Left hindlimb (tissue), 1 donor: ENCODE measurements around the gene GRIN3B.
"Not testable (repeated sequence)": the region's sequence is repeated elsewhere in the genome, so short reads cannot be mapped to it uniquely, and the experiment has no call there.

Experiments
- DNase-seq: peaks from one replicate; pipeline ENCODE4 v3.0.0-alpha.2; 2018

Gene GRIN3B, protein sequence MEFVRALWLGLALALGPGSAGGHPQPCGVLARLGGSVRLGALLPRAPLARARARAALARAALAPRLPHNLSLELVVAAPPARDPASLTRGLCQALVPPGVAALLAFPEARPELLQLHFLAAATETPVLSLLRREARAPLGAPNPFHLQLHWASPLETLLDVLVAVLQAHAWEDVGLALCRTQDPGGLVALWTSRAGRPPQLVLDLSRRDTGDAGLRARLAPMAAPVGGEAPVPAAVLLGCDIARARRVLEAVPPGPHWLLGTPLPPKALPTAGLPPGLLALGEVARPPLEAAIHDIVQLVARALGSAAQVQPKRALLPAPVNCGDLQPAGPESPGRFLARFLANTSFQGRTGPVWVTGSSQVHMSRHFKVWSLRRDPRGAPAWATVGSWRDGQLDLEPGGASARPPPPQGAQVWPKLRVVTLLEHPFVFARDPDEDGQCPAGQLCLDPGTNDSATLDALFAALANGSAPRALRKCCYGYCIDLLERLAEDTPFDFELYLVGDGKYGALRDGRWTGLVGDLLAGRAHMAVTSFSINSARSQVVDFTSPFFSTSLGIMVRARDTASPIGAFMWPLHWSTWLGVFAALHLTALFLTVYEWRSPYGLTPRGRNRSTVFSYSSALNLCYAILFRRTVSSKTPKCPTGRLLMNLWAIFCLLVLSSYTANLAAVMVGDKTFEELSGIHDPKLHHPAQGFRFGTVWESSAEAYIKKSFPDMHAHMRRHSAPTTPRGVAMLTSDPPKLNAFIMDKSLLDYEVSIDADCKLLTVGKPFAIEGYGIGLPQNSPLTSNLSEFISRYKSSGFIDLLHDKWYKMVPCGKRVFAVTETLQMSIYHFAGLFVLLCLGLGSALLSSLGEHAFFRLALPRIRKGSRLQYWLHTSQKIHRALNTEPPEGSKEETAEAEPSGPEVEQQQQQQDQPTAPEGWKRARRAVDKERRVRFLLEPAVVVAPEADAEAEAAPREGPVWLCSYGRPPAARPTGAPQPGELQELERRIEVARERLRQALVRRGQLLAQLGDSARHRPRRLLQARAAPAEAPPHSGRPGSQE

GRCh38 chr19:1000095-1000494 lies at the start of gene GRIN3B:
Gene GRIN3B, plus strand, starts transcription at chr19:1000419. Its CDS starts 19 bp downstream, at chr19:1000438.
- peak; percentile 59 for DNase-seq

DNA sequence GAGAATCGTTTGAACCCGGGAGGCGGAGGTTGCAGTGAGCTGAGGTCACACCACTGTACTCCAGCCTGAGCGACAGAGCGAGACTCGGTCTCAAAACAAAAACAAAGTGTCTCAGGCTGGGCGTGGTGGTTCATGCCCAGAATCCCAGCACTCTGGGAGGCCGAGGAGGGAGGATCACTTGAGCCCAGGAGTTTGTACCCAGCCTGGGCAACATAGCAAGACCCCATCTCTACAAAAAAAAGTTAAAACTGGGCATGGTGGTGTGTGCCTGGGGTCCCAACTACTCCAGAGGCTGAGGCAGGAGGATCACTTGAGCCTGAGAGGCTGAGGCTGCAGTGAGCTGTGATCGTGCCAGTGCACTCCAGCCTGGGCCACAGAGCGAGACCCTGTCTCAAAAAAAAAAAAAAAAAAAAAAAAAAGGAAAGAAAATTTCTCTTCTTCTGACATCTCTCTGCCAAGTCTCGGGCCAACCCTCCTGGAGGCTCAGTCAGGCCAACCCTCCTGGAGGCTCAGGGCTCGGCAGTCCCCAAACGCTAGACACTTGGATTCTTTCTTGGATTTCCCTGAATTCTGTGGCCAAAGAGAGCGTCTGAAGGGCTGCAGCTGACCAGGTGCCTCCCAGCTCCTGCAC lies 48.1 kb upstream of the GRIN3B start:
- no peak for DNase-seq

DNA sequence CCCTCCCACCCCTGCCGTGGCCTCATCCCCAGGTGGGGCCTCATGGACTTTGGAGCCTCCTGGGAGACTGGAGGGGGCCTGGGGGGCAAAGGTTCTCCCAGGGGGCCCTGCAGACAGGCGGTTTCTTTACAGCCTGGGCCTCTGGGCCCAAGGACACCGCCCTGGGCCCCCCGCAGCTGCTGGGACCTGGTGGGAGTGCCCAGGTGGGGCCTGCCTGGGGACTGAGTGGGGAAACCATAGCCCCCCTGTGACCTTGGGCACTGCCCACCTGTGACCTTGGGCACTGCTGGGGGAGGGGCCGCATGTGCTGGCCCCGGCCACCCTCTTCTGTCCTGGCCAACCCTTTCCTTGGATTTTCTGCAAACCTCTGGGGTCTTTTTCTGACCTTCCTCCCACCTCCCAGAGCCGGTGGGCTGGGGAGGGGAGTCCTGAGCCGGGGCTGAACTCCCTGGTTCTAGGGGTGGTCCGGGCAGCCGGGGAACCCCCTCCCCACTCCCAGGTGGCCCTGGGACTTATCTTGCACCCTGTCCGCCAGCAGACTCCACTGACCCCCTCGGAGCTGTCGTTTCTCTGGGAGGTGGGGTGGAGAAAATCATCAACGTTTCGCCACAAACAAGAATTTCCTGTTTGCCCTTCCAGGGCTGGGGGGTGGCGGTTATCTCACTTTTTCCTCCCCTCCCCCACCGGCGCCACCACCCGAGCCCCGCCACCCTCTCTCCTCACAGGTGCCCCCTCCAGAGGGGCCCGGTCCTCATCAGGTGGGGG lies 47.4 kb upstream of the GRIN3B start:
- no peak for DNase-seq

- no peak for DNase-seq
Observed at GRCh38 chr19:953445-954271, 46.6 kb upstream of the GRIN3B start.

DNA sequence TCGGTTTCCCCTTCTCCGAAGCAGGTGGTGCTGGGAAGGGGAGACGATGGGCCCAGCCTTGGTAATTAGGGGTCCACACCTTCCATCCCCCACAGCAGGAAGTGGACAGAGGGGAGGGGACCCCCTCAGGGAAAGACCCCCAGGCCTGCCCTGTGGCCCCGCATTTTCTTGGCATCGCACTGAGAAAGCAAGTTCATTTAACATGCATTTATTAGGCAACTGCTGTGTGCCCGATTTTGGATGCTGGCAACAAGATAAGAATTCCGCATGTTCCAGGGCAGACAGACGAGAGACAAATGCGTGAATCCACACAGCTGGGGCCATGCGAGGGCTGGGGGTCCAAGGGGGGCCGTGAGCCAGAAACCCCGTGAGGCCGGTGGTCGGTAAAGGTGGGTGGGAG lies 45.9 kb upstream of the GRIN3B start:
- no peak for DNase-seq

- DNase-seq = no peak
Observed at GRCh38 chr19:954672-955494, 45.3 kb upstream of the GRIN3B start.

DNA sequence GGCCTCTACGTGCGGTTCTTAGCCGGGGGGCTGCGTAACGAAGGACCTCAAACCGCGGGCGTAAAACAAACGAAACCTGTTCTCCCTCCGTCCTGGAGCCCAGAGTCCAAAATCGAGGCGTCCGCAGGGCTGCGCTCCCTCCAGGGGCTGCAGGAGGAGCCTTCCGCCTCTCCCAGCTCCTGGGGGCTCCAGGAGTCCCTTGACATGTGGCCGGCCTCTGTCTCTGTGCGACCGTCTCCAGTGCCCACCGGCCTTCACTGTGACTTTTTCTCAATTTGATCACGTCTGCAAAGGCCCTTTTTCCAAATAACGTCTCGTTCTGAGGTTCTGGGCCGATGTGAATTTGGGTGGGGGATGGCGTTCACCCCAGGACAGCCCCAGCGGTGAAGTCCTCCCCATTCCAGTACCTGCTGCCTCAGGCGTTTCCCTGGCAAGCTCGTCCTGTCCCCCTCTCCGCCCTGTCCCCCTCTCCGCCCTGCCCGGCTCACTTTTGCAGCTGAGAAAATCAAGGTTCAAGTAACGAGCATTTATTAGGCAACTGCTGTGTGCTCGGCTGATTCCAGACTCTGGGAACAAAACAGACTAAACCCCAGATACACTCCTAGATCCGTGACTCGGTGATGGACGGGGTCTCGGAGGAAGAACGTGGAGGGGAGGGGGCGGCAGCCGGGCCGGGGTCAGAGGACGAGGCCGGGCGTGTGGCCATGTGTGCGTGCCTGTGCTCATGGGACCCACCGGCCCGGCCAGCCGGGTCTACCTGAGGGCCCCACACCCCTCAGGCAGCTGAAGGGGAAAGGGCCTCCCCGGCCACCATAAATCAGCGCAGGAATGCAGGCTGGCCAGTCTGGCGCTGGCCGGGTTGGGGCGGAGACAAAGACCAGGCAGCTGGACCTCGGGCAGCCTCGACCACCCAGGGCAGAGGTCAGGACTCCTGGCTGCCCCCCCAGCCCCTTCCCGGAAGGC lies 44.1 kb upstream of the GRIN3B start:
- DNase-seq = no peak

DNA sequence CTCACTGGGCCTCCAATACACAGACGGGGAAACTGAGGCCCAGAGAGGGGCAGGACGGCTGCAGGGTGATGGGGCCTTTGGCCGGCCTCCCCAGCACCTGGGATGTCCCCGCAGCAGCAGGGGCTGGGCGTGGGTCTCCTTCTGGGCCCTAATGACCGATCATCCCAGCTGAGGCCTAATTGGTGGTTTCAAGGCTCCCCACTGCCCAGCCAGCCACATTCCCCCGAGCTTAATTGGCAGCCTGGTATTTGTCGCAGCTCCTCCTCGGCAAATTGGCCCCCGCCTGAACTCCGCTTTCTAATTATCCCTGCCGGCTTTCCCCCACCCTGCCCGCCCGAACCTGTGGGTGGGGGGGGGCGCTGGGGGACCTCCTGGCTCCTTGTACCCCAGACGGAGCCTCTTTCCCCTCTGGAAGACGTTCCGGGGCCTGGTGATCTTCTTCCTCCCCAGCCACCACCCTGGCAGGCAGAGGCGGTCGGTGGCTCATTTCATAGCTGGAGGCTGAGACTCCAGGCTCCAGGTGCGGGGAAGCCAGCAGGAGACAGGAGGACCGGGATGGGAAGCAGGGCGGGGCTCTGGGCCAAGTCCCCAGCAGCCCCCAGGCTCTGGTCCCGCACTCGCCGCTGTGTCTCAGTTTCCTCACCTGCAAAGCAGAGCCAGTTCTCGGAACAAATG lies 43.3 kb upstream of the GRIN3B start:
- DNase-seq = no peak

- DNase-seq = not testable (repeated sequence)
Observed at GRCh38 chr19:957578-957977, 42.6 kb upstream of the GRIN3B start.

DNA sequence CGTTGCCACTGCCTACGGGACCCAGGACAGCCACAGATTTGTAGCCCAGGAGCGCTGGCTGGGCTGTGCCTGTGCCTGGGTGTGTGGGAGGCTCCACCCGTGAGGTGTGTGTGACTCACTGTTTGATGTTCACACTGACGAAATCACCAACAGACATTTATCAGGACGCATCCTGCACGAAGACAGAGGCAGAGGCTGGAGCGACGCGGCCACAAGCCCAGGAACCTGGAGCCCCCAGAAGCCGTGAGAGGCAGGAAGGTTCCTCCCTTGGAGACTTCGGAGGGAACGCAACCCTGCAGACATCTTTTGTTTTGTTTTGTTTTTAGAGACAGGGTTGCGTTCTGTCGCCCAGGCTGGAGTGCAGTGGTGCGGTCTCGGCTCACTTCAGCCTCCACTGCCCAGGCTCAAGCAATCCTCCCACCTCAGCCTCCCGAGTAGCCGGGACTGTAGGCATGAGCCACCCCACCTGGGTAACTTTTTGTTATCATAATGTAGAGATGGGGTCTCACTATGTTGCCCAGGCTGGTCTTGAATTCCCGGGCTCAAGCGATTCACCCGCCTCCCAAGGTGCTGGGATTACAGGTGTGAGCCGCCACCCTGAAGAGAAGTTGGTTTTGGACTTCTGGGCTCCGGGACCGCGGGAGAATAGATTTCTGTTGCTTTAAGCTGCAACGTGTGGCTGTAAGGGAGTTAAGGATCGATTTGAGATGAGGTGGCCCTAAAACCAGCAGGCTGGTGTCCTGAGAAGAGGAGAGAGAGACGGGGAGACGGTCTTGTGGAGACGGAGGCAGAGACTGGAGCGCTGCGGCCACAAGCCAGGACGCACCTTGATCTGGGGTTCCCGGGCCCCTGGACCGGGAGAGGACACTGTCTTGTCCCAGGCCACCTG lies 41.0 kb upstream of the GRIN3B start:
- no peak for DNase-seq

GRCh38 chr19:960020-960419 lies 40.2 kb upstream of the GRIN3B start:
- DNase-seq = no peak

DNA sequence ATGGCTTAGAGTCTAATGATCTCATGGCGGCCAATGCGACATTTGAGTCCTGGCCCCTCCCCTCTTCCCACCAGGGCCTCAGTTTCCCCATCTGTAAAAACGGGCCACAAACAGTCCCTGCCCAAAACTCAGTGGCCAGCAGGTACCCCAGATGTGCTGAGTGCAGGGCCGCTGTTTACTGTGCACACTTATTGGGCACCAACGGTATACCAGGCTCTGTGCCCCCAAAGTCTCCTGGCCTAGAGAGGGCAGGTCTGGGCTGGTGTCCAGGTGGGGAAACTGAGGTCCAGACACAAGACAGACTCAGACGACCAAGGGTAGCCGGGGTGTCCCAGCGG lies 39.6 kb upstream of the GRIN3B start:
- no peak for DNase-seq

- DNase-seq = no peak
Observed at GRCh38 chr19:961866-962620, 38.2 kb upstream of the GRIN3B start.

DNA sequence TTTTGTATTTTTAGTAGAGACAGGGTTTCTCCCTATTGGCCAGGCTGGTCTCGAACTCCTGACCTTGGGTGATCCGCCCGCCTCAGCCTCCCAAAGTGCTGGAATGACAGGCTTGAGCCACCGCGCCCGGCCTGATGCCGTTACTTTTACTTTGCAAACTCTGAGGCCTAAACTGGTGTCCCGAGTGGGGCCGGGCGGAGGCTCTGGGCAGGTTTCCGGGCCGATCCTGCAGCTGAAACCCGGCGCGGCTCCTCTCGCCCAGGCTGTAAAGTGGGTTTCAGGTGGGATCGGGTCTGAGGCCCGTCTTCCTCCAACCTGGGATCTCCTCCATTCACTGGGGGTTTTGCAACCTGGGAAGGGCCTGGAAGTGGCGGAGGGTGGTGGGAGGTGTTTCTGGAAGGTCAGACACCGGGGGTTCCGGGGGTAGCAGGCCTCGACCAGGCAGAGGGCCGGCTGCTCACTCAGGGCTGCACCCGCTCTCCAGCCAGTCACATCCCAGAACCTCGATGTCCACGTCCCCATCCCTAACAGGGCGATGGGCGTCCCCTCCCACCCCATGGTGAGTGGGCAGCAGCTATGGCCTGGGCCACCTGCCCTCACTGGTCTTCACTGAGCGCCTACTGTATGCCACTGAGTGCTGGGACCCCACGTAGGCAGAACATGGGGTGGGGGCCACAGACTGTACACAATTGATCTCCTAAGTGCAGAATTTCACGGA lies 37.4 kb upstream of the GRIN3B start:
- no peak for DNase-seq

- DNase-seq = no peak
Observed at GRCh38 chr19:963486-963951, 36.7 kb upstream of the GRIN3B start.

GRCh38 chr19:964116-964520 lies 36.1 kb upstream of the GRIN3B start:
- no peak for DNase-seq
